Gastroesophageal sphincter (tissue), 3 donors: Measurements from ENCODE around the gene IFNA16.
"Not testable (repeated sequence)": the region's sequence is repeated elsewhere in the genome, so short reads cannot be mapped to it uniquely, and the experiment has no call there.

Source experiments
- CTCF ChIP-seq, 4 experiments: fragments of 200-600 bp in 2 of 4; fragments of 450-650 bp in 2 of 4; sonication (generic) in 1 of 4; IDR thresholded peaks; one replicate each; pipeline ENCODE4 v1.5.1; 2017 to 2019; ENCODE audit warnings: antibody characterized with exemption in 4 of 4, mild to moderate bottlenecking in 2 of 4, moderate library complexity in 2 of 4
- EP300 ChIP-seq: sonication (generic); formaldehyde crosslinking; IDR thresholded peaks from one replicate; pipeline ENCODE4 v1.6.1; 2017; ENCODE audit warnings: antibody characterized with exemption, mild to moderate bottlenecking
- POLR2A ChIP-seq, 2 donors: fragments of 450-650 bp; IDR thresholded peaks; one replicate each; pipeline ENCODE4 v1.6.1; 2017; ENCODE audit warnings: antibody characterized with exemption in 2 of 2, mild to moderate bottlenecking in 2 of 2, moderate library complexity in 1 of 2
- POLR2AphosphoS5 ChIP-seq: sonication (generic); formaldehyde crosslinking; IDR thresholded peaks from one replicate; pipeline ENCODE4 v1.6.1; 2017; ENCODE audit warnings: antibody characterized with exemption

- TF ChIP-seq CTCF (IDR thresholded peaks at IDR 0.05); POLR2A (IDR thresholded peaks at IDR 0.05); POLR2AphosphoS5; EP300: not testable (repeated sequence)
Measured at GRCh38 chr9:21187487-21187886, 29.6 kb downstream of the IFNA16 start, which contains the start of gene IFNA4.
